DND-41 (cell line): Measurements from ENCODE around the gene HOXD10.

Experiments
- ATAC-seq: fragments of 200-7000 bp; cut with Tn5 transposase; 3 replicates; pipeline ENCODE4 v1.9.1; 2021; ENCODE audit warnings: low read depth; ENCODE audit not compliant: insufficient read depth
- DNase-seq: peaks from one replicate; pipeline ENCODE4 v3.0.0-alpha.2; 2020
- H2AFZ ChIP-seq: 2 replicates; pipeline ENCODE4 v1.6.0; 2012; ENCODE audit warnings: low read depth, low read length
- H3K27ac ChIP-seq: 2 replicates; pipeline ENCODE4 v1.5.1; 2012; ENCODE audit warnings: low read length, inconsistent platforms
- H3K27me3 ChIP-seq: fragments of 200-600 bp; sonication (generic); 2 replicates; pipeline ENCODE4 v1.6.0; 2012; ENCODE audit warnings: low read length, mild to moderate bottlenecking, inconsistent platforms; ENCODE audit not compliant: insufficient read depth, poor library complexity
- H3K36me3 ChIP-seq: 2 replicates; pipeline ENCODE4 v1.5.1; 2012; ENCODE audit warnings: low read length, inconsistent platforms; ENCODE audit not compliant: insufficient read depth
- H3K4me1 ChIP-seq: 2 replicates; pipeline ENCODE4 v1.5.1; 2012; ENCODE audit warnings: mild to moderate bottlenecking, low read length; ENCODE audit not compliant: insufficient read depth
- H3K4me2 ChIP-seq: 2 replicates; pipeline ENCODE4 v1.6.0; 2012; ENCODE audit warnings: mild to moderate bottlenecking, moderate library complexity, low read length, inconsistent platforms; ENCODE audit not compliant: insufficient read depth
- H3K4me3 ChIP-seq, 2 experiments: fragments of 200-600 bp in 1 of 2; shearing (Covaris generic) in 1 of 2; 2 replicates each; pipeline ENCODE4 v1.5.1; 2012 to 2016; ENCODE audit warnings: inconsistent platforms in 2 of 2, low read length in 2 of 2, mild to moderate bottlenecking in 2 of 2, low read depth in 1 of 2, moderate library complexity in 1 of 2
- H3K79me2 ChIP-seq: 2 replicates; pipeline ENCODE4 v1.6.0; 2012; ENCODE audit warnings: low read length, inconsistent platforms; ENCODE audit not compliant: insufficient read depth
- H3K9ac ChIP-seq: 2 replicates; pipeline ENCODE4 v1.6.0; 2012; ENCODE audit warnings: low read depth, mild to moderate bottlenecking, inconsistent platforms, low read length, moderate library complexity
- H3K9me3 ChIP-seq: 2 replicates; pipeline ENCODE4 v1.5.1; 2012; ENCODE audit warnings: low read length, moderate library complexity, mild to moderate bottlenecking, inconsistent platforms; ENCODE audit not compliant: insufficient read depth, severe bottlenecking
- H4K20me1 ChIP-seq: 2 replicates; pipeline ENCODE4 v1.6.0; 2012; ENCODE audit warnings: low read length; ENCODE audit not compliant: insufficient read depth
- EZH2 ChIP-seq: IDR thresholded peaks from 3 replicates; pipeline ENCODE4 v1.6.1; 2012; ENCODE audit warnings: borderline replicate concordance, low read depth, mild to moderate bottlenecking, moderate library complexity, low read length, inconsistent platforms; ENCODE audit not compliant: severe bottlenecking
- TF ChIP-seq, protein P1 (sequence below): IDR thresholded peaks from 2 replicates; pipeline ENCODE4 v1.5.1; 2012; ENCODE audit warnings: borderline replicate concordance, low read length, moderate library complexity, mild to moderate bottlenecking; ENCODE audit not compliant: poor library complexity, severe bottlenecking; ENCODE audit errors: extremely low read depth

HOXD10 gene

DNA sequence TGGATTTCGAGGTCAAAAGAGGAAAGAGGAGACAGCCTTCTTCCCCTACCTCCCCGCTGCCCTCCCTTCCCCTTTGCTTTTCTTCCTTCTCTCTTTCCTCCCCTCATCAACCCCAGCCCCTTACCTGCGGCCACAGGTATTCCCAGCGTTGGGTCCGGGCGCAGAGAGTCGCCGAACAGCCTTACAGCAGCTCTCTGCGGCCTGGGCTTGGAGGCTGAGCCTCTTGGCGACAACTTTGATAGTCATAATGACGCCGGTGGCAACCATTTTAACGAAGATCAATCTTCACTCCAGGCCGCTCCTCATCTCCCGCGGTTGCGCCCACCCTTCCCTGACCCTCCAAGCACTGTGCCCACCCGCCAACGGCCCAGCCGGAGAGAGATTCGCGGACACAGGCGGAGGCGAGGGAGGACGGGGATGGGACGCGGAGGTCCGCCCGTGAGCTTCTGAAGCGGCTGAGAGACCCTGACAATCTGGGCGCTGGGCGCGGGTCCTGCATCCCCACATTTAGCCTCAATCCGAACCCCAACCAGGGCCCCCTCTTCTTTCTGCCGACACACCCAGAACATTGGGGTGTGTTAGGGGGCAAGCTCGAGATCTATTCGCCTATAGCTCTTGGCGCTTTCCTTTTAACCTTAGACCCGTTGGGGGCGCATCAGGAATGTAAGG lies 31.3 kb upstream of the HOXD10 start:
- Histone ChIP-seq H3K9ac (no peak overlapping the region), H3K4me1 (peaks cover 9% of the 10 kb centered on the region), H3K4me2 (no peak overlapping the region), H2AFZ (no peak overlapping the region), H4K20me1 (no peaks in the 10 kb centered on the region), H3K36me3 (no peaks in the 10 kb centered on the region), H3K4me3 (no peak overlapping the region), H3K27ac (no peak overlapping the region), H3K79me2 (no peaks in the 10 kb centered on the region), H3K9me3 (no peaks in the 10 kb centered on the region), H3K27me3 (no peaks in the 10 kb centered on the region)
- TF ChIP-seq EZH2, result no peak
- TF ChIP-seq, protein P1, sequence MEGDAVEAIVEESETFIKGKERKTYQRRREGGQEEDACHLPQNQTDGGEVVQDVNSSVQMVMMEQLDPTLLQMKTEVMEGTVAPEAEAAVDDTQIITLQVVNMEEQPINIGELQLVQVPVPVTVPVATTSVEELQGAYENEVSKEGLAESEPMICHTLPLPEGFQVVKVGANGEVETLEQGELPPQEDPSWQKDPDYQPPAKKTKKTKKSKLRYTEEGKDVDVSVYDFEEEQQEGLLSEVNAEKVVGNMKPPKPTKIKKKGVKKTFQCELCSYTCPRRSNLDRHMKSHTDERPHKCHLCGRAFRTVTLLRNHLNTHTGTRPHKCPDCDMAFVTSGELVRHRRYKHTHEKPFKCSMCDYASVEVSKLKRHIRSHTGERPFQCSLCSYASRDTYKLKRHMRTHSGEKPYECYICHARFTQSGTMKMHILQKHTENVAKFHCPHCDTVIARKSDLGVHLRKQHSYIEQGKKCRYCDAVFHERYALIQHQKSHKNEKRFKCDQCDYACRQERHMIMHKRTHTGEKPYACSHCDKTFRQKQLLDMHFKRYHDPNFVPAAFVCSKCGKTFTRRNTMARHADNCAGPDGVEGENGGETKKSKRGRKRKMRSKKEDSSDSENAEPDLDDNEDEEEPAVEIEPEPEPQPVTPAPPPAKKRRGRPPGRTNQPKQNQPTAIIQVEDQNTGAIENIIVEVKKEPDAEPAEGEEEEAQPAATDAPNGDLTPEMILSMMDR, result no peak
- DNase-seq (no peak), ATAC-seq (no peak)

DNA sequence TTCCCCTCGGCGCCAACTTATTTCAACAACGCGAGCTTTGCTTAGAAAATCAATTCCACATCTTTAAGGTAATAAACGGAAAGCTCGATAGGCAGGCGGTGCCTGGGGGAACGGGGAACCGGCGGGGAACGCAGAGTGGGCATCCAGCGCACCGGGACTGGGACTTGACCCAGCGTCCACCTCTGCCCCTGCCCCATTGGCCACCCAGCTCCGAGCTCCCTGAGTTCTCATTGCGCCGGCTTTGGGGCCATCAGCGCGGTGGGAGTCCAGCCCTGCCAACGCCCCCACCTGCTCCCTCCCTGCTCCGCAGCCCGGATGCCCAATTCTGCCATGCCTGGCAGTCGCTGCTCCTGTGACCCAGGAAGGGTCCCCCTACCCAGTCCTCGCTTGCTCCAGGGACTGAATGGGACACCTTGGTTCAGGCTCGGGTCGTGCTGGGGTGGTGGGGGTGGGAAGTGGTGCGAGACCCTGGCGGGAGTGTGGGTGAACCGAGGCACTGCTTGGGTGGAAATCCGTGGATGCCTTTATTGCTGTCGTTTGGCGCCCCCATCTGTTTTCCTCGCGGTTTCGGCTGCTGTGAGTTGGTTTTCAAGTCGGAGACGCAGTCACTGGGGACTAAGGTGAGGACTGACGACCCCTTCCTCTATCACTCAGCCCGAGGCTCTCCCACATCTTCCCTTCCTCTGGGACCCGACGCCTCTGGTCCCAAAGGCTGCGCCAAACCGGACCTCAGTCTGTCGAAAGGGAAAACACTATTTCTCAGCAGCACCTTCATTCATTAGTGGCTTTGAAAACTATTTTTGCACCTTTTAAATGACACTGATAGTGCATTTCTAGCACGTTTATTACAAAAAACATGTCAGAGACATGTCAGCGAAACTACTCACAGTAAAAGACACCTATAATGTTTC lies 30.5 kb upstream of the HOXD10 start:
- H3K9ac ChIP-seq, result no peak overlapping the region
- no peaks in the 10 kb centered on the region for H4K20me1 ChIP-seq
- no peaks in the 10 kb centered on the region for H3K27me3 ChIP-seq

DNA sequence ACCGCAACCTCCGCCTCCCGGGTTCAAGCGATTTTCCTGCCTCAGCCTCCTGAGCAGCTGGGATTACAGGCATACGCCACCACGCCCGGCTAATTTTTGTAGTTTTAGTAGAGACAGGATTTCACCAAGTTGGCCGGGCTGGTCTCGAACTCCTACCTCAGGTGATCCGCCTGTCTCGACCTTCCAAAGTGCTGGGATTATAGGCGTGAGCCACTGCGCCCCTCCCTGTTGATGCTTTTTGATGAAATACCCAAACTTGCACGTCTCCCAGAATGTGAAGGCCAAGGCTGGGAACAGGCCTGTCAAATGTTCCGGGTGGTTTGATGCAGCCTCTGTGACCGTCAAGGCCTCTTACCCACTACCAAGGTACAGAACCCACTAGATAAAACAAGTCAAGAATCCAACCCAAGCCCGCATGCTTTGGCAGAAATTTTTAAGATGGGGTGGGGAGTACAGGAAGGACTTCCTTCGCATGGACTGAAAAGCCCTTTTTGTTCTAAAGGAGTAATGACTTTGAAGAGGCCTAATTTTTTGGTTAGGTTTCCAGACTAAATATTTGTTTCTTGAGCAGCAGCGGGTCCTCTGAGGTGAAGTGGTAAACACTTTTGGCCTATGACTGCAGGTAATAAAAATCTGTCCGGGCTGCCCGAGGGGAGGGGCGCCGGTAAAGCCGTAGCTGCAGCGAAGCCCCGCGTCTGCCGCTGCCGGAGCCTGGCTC lies 29.1 kb upstream of the HOXD10 start:
- Histone ChIP-seq H3K4me1 (peaks cover 9% of the 10 kb centered on the region), H3K4me3 (no peak overlapping the region), H3K27me3 (no peaks in the 10 kb centered on the region), H3K79me2 (no peaks in the 10 kb centered on the region), H3K4me2 (no peak overlapping the region), H3K27ac (no peak overlapping the region), H3K9ac (no peak overlapping the region), H2AFZ (no peak overlapping the region; the same call in 1 of the 2 replicates), H3K9me3 (no peaks in the 10 kb centered on the region), H3K36me3 (no peaks in the 10 kb centered on the region), H4K20me1 (no peaks in the 10 kb centered on the region)
- TF ChIP-seq, protein P1, result no peak
- no peak for TF ChIP-seq EZH2
- ATAC-seq (no peak), DNase-seq (no peak)

More for the DNA sequence above, 30.5 kb upstream of the HOXD10 start:
- Histone ChIP-seq H3K4me2 (no peak overlapping the region), H3K4me1 (peaks cover 9% of the 10 kb centered on the region), H3K27ac (no peak overlapping the region), H3K36me3 (no peaks in the 10 kb centered on the region), H3K9me3 (no peaks in the 10 kb centered on the region), H3K4me3 (no peak overlapping the region), H3K79me2 (no peaks in the 10 kb centered on the region), H2AFZ (peak overlapping the region; percentile 64)
- ATAC-seq (peak; percentile 60), DNase-seq (peak; percentile 50)
- TF ChIP-seq, protein P1, result peak; percentile 79
- no peak for TF ChIP-seq EZH2
